Hair follicle dermal papilla cell (primary cell): ENCODE data around the gene OR4C45. TPM values are rescaled to one million over a fixed set of nuclear protein-coding genes. Genes with fewer than 3 reads are reported as not detected.

ENCODE experiments used
- total RNA-seq: library from RNA; depleted of rRNA; stranded (reverse); fragments of >200 nt; gene quantifications from 2 replicates; pipeline ENCODE4 v1.2.3, GENCODE V29; 2012

The OR4C45 gene
- not detected in 2 replicates for total RNA-seq

GRCh38 chr11:50032574-50032973, at the start of gene OR4C45:
Gene OR4C45, plus strand, starts transcription at chr11:50032874.

Other genes starting within 250 kb of the OR4C45 start
- gene OR4C13, start 80.5 kb upstream of the OR4C45 start, total RNA-seq: not detected in 2 replicates
- not detected in 2 replicates for gene OR4C12, start 50.3 kb upstream of the OR4C45 start, total RNA-seq